Epidermal melanocyte (primary cell): Measurements from ENCODE around the gene CLEC4A.
"Not testable (repeated sequence)": the region's sequence is repeated elsewhere in the genome, so short reads cannot be mapped to it uniquely, and the experiment has no call there.

Source experiments
- DNase-seq: peaks from one replicate; pipeline ENCODE4 v3.0.0; 2011; ENCODE audit warnings: low spot score; ENCODE audit not compliant: insufficient read length

Gene CLEC4A

DNA sequence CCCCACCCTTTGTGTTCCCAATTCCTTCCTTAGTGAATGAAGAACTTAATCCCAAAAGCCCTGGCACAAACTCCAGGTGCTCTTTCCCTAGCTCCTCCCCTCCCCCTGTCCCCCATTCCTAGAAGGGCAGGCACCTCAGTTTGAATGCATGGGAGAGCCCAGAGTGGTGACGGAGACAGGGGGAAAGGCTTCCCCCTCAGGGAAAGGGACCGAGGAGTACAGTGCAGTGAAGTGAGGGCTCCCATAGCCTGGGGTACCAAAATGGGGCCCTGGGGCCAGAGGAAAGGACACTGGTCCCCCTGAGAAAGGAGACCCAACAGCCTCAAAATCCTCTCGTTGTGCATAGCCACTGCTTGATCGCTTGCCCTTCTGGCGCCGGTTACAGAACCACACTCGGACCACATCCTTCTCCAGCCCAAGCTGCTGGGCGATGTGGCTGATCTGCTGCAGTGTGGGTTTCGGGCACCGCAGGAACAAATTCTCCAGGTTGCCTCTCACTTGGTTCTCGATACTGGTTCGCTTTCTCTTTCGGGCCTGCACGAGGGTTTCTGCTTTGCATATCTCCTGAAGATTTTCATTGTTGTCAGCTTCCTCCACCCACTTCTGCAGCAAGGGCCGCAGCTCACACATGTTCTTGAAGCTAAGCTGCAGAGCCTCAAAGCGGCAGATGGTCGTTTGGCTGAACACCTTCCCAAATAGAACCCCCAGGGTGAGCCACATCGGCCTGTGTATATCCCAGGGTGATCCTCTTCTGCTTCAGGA, 10.4 kb downstream of the CLEC4A start:
- DNase-seq = not testable (repeated sequence)

DNA sequence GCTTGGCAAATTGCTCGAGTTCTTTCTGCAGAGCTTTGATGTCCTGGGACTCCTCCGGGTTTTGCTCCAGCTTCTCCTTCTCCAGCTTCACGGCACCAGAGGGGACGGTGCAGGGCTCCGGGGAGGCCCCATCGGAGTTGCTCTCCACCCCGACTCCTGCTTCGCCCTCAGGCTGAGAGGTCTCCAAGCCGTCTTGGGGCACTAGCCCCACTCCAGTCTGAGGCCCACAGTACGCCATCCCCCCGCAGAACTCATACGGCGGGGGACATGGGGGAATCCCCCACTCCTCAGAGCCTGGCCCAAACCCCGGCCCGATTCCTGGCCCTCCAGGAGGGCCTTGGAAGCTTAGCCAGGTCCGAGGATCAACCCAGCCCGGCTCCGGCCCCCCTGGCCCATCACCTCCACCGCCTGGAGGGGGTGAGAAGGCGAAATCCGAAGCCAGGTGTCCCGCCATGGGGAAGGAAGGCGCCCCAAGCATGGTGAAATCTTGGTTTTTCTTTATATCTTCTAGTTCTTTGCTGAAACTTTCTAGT, 11.0 kb downstream of the CLEC4A start:
- DNase-seq = not testable (repeated sequence)

DNA sequence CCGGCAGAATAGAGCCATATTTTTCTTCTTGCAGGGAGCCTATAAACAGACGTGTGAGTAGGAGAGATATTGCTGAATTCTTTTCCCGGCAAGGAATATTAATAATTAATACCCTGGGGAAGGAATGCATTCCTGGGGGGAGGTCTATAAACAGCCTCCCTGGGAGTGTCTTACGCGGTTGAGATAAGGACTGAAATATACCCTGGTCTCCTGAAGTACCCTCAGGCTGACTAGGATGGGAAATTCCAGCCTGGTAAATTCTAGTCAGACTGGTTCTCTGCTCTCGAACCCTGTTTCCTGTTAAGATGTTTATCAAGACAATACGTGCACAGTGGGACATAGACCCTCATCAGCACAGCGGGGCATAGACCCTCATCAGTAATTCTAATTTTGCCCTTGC, 18.2 kb downstream of the CLEC4A start:
- not testable (repeated sequence) for DNase-seq

DNA sequence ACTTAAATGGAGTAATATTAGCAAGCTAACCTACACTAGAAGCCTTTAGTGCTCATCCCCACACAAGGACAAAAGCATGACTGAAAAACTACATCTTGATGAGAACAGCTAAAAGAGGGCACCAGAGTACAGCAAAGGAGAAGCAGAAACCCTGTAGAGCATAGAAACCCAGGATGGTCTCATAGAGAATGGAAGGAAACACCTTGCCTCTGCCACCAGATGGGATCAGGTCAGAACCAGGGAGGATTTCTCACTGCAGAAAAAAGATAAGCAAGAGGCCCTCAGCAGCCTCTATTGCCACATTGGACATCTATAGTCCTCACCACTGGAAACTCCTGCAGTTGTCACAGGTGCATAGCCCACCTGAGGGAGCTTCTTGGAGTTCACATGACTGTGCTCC, 19.8 kb downstream of the CLEC4A start:
- no peak for DNase-seq

DNA sequence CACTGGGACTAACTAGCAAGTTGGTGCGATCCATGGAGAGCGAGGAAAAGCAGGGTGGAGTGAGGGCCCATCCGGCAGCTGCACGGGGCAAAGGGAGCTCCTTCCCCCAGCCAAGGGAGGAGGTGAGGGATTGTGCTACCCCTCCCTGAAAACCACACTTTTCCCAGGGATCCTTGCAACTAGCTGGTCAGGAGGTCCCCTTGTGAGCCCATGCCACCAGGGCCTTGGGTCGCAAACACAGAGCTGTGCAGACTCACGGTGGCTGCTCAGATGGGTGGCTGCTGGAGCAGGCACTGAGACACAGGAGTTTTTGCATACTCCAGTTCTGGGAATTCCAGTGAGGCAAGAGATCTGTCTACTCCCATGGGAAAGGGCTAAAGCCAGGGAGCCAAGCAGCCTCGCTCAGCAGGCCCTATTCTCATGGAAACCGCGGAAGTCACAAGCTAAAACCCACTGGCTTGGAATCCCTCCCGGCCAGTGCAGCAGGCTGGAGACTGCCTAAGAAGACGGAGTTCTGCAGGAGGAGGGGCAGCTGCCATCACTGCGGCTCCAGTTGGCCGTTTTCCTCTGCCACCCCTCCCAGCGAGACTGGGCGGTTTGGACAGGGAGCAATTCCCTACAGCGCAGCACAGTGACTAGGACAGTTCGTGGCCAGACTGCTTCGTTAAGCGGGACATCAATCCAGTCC, 22.5 kb downstream of the CLEC4A start:
- DNase-seq = no peak

DNA sequence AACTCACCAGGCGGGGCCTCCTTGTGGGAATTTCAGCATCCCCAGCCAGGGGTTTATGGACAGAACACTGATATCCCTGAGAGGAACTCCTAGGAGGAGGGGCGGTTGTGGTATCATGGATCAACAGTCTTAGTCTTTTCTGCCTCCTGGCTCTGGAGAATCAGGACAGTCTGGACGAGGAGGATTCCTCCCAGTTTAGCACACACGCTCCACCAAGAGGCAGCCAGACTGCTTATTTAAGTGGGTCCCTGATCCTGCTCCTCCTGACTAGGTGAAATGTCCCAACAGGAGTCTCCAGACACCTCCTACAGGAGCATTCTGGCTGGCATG, 23.0 kb downstream of the CLEC4A start:
- no peak for DNase-seq

DNA sequence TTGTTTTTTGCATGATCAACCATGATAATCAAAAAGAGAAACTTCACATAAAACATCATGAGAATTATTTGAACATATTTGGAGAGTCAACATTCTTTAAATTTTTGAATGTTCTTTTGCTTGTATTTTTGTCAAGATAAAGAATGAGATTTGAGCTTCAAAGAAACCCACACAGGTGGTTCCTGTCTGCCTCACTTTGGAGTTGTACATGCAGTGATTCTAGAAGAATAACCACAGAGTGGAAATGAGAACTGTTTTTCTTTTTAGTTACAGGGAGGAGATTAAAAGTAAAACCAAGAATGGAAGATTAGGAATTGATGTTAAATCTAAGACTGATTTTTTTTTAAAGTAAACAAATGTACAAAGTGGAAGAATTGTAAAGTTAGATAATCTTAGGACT, 31.1 kb downstream of the CLEC4A start:
- no peak for DNase-seq

DNA sequence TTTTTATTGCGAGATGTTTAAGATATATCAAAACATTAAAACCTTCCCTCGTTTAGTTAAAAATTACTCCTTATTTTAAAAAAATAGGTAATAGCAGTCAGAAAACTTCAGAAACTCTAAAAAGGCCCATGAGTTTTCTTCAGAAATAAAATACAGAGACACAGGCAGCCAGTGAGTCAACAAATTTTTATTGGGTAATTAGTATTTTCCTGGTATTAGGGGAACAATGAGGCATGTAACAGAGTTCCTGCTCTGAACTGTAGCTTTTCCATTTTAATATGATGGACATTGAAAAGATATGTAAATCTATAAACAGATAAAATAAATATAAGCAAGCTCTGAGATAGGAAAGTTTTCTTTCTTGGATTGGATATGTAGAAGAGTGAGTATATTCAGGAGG, 33.0 kb downstream of the CLEC4A start:
- DNase-seq = no peak

DNA sequence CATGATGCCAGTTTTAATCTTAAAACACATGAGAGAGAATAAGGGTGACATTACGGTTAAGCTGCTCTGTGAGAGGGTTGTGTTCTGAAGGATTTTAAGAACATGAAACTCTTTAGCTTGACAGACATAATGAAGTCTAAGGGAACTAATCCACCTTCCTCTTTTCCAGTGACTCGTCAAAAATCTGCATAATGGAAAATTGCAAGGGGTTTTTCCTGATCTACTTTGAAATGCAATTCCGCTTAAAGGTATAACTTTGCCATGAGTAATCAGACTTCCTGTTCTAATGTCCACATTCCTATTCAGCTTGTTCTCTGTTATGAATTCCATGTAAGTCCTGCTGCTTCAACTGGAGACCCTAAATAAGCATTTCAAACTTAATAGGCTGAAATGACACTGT, 33.4 kb downstream of the CLEC4A start, which contains the start of gene ZNF705A:
Gene ZNF705A, plus strand, starts transcription at position 171 of the 400 bp plus-strand sequence. CDS start 15,611 bp downstream, outside the sequence.
- no peak for DNase-seq

DNA sequence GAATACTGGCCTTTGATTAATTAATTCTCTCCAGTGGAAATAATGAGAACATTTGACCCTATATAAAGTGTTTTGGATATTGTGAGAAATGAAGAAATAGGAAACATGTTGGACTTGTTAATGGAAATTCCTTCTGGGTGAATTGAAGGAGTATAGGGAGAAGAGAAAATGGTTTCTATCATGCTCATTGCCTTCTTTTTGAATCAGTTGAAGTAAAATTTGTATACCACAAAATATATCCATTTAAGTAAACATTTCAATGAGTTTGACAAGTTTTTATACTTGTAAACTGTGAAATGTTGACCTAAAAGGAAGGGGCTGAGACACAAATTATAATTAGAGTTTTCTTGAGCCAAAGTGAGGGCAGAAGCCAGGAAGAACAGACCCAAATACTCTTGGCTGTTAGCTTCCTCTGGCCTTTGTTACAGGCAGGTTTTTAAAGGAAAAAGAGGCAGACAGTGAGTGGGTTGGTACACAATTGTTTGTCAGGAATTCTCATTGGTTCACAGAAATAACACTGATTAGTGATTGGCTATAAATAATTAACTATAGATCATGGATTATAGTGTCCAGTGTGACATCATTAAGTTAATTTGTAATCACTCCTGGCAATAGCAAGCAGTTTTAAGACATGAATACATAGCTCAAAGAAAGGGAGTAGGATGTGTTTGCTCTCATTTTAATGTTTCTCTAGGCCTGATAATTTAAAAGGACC, 34.2 kb downstream of the CLEC4A start:
- DNase-seq = no peak

DNA sequence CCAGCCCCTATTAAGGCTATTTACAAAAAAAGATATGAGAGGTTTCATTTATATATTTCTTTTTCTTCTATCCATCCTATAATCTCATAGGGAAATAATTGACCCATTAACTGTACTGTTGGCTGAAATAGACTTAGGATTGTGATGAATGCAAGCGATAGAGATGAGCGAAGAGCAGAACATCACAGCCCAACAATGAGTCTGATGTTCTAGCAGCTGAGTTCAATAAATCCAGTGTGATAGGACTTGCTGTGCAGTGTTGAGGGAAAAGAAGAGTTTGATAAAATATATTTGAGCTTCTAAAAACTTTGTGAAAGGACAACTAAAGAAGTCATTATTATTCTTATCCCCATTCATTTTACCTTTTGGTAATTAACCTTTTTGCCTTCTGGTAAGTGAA, 49.5 kb downstream of the CLEC4A start:
- not testable (repeated sequence) for DNase-seq

DNA sequence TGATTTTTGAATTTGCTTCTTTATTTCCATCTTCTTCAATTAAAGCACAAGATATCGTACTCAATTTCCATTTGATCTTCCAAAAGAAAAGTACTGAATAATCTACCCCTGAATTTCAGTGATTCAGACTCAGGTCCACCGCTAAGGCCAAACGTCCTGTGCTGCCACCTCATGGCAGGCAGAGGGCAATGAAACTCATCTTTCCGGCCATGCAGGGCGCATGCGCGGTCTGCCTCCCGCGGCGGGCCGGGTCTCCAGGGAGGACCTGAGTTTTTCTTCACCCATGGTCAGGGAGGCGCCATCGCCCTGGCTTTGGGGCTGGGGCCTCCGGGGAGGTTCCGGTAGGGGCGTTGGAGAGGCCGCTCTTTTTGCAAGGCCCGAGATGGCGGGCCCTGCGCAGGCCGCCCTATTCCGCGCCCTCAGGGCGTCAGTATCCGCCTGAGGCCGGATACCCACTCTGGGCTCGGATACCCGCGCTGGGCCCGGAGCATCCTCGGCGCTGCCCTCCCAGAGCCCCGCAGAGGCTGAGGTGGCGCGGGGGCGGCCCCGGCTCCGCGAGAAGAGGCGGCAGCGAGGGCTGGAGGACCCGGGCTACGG, 56.7 kb downstream of the CLEC4A start:
- peak; percentile 62 for DNase-seq

DNA sequence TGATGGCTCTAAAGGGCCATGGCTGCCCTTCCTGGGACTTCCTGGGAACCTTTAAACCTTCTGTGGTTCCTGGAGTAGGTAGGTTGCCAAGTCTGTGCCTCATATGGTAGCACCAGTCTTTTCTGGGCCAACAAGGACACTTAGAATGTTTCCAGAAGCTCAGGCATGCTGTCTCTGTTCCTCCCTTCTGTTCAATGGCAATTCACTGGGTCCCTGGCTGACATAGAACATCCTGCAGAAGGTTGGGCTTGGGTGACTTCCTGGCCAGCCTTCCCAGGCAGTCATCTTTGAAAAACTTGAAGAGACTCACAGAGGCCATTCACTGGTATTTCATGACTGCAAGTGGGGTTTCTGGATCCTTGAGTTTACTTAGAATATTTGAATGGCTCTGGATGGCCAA, 57.9 kb downstream of the CLEC4A start:
- DNase-seq = not testable (repeated sequence)

DNA sequence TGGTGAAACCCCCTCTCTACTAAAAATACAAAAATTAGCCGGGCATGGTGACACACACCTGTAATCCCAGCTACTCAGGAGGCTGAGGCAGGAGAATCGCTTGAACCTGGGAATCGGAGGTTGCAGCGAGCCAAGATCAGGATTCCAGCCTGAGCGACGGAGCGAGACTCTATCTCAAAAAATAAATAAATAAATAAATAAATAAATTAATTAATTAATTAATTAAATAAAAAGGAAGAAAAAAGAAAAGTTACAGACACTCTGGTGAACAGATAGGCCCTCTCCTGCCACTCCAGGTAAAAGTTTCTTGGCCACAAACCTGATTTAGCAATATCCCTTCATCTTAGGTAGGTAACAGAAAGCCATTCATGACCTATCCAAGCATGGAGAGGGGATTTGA, 59.5 kb downstream of the CLEC4A start:
- DNase-seq = not testable (repeated sequence)

DNA sequence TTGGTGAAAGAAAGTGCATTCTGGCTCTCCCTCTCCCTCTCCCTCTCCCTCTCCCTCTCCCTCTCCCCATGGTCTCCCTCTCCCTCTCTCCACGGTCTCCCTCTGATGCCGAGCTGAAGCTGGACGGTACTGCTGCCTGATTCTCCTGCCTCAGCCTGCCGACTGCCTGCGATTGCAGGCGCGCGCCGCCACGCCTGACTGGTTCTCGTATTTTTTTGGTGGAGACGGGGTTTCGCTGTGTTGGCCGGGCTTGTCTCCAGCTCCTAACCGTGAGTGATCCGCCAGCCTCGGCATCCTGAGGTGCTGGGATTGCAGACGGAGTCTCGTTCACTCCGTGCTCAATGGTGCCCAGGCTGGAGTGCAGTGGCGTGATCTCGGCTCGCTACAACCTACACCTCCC, 59.9 kb downstream of the CLEC4A start:
- not testable (repeated sequence) for DNase-seq

DNA sequence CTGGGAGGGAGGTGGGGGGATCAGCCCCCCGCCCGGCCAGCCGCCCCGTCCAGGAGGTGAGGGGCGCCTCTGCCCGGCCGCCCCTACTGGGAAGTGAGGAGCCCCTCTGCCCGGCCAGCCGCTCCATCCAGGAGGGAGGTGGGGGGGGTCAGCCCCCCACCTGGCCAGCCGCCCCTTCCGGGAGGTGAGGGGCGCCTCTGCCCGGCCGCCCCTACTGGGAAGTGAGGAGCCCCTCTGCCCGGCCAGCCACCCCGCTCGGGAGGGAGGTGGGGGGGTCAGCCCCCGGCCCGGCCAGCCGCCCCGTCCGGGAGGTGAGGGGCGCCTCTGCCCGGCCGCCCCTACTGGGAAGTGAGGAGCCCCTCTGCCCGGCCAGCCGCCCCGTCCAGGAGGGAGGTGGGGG, 60.8 kb downstream of the CLEC4A start:
- not testable (repeated sequence) for DNase-seq

DNA sequence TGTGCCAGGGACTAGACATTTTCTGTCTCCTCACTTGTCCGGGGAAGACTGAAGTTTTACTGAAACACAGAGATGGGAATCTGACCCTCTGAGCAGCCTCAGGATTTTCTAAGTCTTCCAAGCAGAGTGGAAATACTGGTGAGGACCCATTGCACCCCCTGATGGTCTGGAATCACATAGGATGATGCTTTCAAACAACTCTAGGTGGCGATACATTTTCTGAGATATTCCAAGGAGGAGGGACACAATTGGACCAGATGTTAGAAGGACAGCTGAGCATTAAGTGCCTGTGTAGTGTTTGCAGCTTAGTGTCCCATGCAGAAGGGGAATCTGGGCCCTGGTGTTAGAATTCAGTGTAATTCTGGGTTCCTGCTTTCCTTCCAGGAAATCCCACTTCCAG, 64.7 kb downstream of the CLEC4A start:
- DNase-seq = not testable (repeated sequence)
